ENCODE measurements around the gene KCNK1.
"Not testable (repeated sequence)": the region's sequence is repeated elsewhere in the genome, so short reads cannot be mapped to it uniquely, and the experiment has no call there.

KCNK1 gene

DNA sequence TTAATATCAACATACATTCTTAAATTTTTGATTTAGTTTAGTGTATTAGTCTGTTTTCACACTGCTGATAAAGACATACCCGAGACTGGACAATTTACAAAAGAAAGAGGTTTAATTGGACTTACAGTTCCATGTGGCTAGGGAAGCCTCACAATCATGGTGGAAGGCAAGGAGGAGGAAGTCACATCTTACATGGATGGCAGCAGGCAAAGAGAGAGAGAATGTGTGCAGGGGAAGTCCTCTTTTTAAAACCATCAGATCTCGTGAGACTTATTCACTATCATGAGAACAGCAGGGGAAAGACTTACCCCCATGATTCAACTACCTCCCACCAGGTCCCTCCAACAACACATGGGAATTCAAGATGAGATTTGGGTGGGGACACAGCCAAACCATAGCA lies 56.5 kb downstream of the KCNK1 start:
- not testable (repeated sequence) for DNase-seq

DNA sequence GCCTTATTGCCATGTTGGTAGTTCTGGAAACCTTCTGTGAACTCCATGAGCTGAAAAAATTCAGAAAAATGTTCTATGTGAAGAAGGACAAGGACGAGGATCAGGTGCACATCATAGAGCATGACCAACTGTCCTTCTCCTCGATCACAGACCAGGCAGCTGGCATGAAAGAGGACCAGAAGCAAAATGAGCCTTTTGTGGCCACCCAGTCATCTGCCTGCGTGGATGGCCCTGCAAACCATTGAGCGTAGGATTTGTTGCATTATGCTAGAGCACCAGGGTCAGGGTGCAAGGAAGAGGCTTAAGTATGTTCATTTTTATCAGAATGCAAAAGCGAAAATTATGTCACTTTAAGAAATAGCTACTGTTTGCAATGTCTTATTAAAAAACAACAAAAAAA lies 57.4 kb downstream of the KCNK1 start:
- no peak for DNase-seq

DNA sequence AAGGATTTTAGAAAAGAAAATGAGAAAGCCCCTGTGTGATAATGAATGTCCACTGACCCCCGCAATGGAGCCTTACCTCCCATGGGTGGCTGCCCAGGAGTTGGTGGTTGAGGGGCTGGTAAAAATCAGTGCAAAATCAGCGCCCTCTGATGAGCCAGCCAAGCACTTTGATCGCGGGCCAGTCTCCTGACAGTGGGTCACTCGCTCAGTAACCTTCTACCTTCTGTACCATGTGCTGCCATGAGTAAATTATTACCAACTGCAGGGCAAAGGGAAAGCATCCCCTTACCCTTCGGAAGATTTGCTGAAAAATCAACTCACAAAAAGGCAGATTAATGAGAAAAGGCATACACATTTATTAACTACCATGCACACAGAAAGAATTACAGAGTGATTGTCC lies 58.8 kb downstream of the KCNK1 start:
- DNase-seq: no peak

DNA sequence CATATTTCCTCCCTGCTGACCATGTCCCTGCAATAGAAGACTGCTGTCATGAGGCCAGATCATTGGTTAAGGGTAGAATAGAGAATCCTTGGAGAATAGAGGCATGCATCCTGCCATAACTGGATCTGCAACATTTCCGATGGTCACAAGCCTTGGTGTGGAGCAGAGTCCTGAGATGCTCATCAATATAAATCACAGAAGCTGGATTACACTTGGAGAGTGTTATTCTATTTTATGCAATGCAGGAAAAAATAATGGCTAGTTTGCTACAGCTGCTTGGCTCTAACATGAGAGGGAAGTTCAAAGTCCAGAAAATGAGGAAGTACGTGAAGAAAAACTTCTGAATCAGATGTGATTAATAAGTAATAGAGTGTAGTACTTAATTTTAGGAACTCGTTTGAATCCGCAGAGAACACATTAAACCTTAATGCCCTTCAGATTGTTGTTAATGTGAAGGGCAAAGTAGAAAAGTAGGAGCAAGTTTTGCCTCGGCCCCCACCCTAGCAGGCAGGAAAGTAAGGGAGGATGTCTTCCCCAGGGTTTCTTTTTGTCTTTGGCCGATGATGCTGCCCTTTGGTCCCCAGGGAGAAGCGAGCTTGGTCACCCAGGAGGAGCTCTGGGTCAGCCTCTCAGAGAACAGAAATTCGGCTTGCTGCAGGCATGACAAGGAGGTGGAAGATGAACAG lies 59.5 kb downstream of the KCNK1 start:
- no peak for DNase-seq

DNA sequence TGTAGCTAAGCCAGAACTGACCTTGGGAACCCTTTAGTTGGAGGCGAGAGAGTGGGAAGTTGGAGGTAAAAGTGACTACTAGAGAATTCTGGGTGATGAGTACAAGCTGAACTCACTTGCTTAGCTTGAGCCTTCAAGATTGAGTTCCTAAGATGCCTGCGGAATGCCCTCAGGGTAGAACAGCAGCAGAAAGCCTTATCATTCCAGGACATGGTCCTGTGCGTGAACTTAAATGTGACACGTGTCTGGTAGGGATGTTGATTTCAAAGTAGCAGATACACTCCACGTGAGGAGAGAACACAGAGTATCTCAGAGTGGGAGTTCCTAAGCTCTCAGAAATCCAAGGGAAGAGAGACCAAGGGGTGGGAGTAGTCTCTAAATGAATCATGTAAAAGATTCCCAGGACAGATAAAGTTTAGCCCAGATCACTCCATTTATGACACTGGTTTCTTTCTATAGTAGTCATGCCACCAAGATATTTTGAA lies 60.1 kb downstream of the KCNK1 start:
- no peak for DNase-seq

DNA sequence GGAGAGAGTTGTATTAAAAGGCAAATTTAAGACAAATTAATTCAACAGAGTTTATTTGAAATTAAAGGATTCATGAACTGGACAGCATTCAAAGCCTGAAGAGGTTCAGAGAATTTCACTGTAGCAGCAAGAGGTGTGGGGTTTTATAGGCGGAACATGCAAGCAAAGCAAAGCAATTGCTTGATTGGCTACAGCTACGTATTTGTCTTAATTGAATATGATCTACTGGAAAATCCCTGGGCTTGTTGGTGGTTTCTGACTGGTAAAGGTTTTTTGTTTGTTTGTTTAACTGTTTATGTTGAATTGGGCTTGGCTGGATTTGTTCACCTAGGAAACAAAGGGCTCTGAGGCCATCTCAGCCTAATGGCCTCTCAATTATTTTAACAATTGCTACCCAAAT lies 61.5 kb downstream of the KCNK1 start:
- DNase-seq: no peak

DNA sequence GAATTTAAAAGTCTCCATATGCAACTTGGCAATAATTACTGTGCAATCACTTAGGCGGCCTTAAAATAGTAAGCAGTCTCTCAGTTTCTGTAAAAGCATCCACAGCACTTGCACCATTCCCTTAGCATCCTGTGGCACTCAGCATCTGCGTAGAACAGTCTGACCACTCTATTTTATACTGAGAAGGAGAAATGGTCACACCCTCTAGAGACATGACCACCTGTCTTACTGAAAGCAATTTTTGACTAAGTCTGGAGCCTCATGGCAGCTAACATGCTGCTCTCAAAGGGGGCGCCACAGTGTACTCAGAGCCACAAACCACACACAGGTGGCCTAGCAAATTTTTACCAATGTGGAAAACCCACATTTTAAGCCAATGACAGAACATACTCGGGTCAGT lies 62.0 kb downstream of the KCNK1 start:
- DNase-seq: no peak

DNA sequence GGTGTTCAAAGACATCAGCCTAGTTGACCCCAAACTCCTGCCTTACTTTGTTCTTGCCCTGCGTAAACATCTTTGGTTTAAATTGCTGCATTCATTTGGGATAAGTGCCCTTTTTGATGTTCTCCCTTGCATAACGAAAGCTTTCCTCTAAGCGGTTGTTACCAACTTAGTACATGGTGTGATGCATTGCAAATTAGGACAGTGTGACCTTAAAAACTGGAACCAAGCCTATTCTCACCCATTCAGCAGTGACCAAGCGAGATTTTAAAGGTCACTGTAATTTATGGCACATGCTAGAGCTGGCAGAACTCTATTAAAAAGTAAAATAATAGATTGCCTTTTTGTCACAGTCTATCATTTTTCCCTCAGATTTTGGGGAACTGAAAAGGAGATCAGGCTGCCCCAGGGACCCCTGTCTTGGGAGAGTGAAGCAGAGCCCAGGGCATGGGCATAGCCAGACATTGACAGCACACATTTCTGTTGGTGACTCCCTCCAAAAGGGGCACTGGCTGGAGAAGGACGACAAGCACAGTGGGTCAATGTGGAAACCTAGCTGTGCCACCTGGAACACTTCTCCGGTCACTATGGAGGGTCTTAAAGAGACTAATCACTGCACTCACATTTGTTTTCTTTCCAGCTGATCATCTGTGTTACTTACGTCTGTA lies 63.9 kb downstream of the KCNK1 start:
- no peak for DNase-seq

DNA sequence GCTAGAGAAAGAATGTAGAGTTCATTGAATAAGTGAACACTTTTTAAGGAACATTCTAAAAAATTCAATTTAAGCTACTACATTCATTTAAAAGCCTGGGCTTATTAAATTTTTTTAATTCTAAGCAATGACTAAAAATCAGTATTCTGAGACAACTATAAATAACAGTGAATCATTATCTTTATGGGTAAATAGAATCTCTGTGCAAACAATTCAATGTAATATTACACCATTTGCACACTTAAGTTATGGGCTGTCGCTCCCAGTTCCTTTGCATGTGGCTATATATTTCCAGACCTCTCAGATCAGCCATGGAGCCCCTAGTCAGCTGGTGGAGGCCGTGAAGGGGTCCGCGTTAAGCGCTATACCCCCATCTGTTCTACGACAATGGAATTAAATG lies 65.1 kb downstream of the KCNK1 start:
- peak; percentile 1 for DNase-seq

DNA sequence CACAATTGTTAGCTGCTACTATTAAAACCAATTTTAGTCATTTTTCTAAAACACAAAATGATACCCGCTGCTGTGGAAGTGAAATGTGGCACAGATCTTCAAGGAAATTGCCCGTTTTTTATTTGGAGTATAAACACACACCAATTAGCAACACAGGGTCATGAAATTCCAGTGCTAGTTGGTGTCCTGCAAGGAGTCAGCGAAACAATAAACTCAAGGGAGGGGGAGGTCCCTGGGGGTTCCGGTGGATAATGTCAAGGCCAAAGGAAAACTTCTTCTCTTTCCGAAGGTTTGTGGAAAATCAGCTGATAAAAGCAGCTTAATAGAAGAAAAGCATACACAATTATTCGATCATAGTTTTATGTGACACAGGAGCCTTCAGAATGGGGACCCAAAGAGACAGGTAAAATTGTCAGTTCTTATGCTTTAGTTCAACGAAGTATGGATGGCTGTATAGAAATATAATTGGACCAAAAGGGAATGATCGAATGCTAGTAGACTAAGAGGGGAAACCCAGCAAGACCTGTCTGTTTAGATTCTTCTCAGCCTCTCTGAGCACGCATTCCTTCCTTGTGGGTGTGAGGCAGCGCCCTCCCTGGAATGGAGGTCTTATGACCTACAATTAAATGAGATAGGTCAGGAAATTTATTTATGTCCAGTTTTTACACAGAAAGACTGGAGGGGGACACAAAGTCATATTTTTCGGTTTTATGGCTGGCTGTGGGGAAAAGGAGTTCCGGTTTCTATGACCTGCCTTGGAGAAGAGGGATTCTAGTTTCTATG lies 65.9 kb downstream of the KCNK1 start:
- no peak for DNase-seq

DNA sequence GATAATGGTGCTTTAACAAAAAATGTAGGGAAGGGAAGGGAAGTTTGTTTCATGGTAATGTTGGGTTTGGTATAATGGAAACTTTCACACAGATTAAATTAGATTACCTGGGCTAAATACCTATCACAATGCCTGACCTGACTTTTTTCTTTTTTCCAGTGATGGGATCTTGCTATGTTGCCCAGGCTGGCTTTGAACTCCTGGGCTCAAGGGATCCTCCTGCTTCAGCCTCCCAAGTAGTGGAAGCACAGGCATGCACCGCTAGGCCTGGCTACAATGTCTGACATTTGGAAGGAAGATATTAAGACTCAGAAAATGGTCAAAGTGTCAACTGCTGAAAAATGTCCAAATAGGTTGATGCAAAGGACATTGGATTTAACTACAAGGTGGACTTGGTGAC lies 67.4 kb downstream of the KCNK1 start:
- no peak for DNase-seq

DNA sequence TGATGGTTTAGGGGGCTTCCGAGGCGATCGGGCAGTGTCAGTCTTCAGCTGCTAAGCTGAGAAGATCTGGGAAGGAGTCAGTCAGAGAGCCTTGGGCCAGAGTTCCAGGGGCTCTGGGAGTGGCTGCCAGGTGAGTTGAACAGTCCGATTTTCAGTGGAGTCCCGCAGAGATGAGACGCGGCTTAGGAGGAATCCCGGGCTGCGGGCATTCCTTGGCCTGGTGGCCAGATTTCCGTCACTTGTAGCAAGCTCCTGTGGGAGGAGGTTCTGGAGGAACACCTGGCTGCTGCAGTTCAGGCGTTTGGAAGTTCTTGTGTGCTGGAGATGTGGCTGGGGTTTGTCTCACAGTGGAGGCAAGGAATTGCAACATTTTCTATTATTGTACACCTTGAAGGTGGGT lies 72.7 kb downstream of the KCNK1 start:
- DNase-seq: not testable (repeated sequence)

DNA sequence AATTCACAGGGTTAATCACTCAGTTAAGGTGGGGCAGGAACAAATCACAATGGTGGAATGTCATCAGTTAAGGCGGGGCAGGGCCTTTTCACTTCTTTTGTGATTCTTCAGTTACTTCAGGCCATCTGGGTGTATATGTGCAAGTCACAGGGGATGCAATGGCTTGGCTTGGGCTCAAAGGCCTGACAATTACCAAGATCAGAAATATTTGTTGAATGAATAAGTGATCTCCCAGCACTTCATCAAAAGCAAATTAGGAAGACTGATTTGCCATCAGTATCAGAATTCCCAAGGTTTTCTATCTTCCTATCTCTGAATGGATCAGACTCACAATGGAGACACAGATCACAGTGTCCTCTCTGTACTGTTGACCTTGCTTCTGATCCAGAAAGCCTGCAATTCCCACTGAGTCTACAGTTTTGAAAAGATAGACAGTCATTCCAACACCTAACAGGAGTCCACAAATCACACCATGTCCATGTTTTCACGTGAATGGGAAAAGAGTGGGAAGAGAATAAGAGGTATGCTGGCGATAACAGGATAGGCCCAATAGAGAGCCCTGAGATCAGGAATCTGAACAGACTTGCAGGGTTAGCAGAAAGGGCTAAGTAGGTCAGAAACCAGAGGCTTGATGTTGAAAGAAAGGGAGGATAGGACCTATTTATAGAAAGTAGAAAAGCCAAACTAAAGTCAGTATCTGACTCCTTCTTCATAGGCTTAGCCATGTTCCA lies 75.3 kb downstream of the KCNK1 start:
- DNase-seq: no peak

DNA sequence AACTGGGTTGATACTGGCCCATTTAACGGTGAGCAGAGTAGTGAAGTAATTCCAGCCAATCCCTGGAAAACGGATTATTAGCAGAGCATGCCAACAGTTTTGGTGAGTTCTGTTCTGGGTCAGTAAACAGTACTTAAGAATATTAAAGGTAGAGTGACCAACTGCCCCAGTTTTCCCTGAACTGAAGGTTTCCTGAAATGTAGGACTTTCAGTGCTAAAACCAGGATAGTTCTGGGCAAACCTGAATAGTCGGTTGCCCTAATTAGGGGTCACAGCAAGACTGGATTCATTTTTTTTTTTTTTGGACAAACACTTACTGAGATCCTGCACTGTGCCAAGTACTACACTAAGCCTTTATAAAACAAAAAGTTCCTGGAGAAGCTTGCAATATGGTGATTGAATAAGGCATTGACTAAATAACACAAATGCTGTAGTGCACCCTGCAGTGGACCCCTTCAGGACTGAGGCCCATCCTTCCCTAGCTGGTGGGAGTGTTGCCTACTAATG lies 75.9 kb downstream of the KCNK1 start:
- no peak for DNase-seq

DNA sequence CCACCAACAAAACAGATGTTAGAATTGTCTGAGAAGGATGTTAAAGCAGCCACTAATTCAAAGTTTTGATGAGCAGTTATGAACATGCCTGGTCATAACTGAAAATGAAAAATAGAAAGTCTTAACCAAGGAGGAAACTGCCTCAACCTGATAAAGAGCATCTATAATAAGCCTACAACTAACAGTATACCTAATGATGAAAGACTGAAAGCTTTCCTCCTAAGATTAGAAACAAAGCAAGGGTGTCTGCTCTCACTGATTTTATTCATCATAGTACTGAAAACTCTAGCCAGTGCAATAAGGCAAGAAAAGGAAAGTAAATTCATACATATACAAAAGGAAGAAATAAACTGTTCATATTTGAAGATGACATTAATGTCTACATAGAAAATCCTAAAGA lies 82.0 kb downstream of the KCNK1 start:
- DNase-seq: no peak

DNA sequence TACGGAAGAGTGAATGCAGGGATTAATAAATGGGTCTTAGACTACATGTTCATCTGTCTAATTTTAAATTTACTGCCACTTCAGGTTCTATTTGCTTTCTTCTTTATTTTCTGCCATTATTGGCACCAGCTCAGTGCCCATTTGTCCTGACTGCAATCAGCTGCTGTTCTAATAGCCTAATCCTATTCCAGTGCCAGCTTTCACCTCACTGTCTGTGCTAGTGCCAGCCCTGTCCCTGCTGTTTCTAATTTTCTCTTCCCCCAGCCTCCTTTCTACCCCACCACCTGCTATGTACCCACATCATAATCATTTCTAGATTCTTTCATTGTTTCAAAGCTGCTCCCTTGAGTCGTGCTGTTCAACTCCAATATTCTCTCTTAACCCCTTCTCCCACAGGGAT lies 86.4 kb downstream of the KCNK1 start:
- no peak for DNase-seq

DNA sequence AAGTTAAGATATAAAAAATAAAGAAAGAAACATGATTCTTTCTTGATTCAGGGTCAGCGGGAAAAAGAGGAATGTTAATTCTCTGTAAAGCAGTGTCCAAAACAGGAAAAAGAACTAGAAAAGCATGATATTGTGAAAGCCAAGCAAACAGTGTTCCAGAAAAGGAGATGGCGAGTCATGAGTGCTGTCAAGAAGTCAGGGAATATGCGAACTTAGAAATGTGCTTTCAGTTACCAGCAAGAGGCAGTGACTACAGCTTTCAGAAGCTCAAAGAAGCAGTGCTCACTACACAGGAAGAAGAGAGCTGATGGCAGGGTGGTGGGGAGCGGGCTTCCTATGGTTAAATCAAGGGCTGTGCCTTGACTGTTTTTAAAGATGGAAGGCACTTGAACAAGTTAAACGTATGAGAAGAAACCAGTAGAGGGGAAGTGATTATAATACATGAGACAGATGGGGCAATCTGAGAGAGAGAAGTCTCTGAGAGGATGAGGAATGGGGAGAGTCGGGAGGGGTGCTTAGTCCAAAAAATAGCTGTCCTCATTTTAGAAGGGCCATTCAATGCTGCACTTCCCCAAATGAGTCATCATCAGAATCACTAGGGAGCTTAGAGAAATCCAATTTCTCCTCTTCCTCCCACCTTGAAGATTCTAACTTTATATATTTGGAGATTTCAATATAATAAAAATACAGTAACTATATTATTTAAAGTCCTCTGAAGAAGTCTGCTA lies 90.4 kb downstream of the KCNK1 start:
- DNase-seq: no peak

DNA sequence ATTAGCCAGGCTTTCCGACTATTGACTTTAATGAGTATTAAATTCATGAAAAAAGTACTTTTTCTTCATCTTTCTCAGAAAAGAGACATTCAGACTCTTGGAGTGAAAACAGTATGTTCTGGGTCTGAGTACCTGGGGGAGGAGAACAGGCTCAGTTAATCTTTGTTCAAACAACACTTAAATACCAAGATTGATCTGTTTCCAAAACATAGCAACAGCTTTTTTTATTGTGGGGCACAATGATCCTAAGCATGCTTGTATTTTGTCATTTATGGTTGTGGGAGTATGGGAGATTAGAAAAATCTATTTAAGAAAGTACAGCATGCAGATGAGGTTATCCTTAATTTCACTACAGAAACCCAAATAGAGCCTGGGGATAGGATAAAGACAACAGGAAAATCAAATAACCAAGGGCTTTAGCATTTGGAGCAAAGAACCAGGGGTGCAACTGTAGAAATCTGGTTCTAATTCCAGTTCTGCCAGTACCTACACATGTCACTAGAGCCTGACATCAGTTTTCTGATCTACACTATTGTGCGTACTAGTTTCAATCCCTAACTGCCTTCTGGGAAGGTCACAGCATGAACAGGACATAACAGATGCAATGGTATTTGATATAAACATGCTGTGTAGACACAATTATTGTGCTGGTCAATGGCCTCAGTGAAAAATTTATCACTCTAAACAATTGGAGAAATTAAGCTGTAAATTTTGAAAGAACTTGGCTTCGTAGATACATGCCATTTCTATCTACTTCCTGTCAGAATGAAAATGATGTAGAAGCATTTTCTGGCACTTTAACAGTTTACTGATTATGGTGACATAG lies 91.2 kb downstream of the KCNK1 start:
- no peak for DNase-seq

DNA sequence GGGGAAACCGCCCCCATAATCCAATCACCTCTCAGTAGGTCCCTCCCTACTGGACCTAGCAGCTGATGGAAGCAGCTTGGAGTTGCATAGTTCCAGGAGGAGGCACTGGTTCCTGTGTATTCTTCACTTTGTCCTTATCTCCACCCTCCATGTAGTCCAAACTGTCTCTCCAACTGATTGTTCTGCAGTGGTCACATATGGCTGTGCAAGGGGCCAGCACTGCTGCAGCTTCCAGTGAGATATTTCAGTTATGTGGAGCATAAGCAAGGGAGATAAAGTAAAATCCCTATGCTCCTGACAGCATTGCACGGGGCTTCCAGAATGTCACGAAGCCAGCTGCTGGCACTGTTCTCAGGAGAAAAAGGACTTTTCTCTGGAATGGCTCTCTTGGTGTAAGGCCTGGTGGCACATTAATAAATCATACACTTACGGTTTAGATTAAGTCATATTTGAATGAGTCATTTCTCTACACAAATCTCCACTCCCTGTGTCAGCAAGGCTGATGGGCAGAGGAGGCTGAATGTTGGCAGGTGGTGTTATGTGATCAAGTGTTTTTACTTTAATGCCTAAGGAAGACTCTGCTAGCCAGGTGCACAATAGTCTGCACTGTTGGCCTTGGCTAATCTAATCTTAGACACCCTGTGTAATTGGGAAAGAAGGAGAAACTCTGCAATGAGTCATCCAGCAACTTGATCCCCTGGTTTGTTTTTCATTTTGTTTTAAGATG lies 93.4 kb downstream of the KCNK1 start:
- no peak for DNase-seq

Data from NCI-H748 treated with DMSO at 0.1 percent for 48 hours (cell line).